Sigmoid colon (tissue), 4 donors: ENCODE results near the gene SUGP2.

Experiments
- POLR2A ChIP-seq, 2 donors: fragments of 450-650 bp; IDR thresholded peaks; one replicate each; pipeline ENCODE4 v1.6.1; 2016; ENCODE audit warnings: antibody characterized with exemption in 2 of 2, mild to moderate bottlenecking in 2 of 2, moderate library complexity in 2 of 2
- POLR2AphosphoS5 ChIP-seq, 4 donors: sonication (generic); formaldehyde crosslinking; IDR thresholded peaks; one replicate each; pipeline ENCODE4 v1.6.1; 2017; ENCODE audit warnings: antibody characterized with exemption in 4 of 4
- TF ChIP-seq, protein P1 (sequence below), 4 experiments: fragments of 450-650 bp in 3 of 4; fragments of 200-600 bp in 1 of 4; IDR thresholded peaks; one replicate each; pipeline ENCODE4 v1.5.1; 2016 to 2019; ENCODE audit warnings: antibody characterized with exemption in 4 of 4, mild to moderate bottlenecking in 3 of 4, moderate library complexity in 2 of 4

DNA sequence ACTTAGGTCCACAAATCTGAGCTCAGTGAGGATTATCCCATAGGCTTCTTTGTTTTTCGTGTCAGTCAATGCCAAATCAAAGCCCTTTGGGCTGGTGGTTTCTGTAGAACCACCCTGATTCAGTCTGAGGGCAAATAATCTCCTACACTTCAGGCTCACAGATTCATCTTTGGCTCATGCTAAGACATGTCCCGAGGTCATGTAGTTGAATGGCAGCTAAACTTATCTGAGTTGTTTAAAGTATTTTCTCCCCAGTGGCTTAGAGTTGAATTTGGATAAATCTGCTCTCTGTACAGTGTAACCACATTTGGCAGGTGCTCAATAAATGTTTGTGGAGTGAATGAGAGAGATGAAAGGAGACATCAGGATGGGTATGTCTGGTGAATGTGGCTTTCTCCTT, 17.4 kb upstream of the SUGP2 start:
- TF ChIP-seq, protein P1, sequence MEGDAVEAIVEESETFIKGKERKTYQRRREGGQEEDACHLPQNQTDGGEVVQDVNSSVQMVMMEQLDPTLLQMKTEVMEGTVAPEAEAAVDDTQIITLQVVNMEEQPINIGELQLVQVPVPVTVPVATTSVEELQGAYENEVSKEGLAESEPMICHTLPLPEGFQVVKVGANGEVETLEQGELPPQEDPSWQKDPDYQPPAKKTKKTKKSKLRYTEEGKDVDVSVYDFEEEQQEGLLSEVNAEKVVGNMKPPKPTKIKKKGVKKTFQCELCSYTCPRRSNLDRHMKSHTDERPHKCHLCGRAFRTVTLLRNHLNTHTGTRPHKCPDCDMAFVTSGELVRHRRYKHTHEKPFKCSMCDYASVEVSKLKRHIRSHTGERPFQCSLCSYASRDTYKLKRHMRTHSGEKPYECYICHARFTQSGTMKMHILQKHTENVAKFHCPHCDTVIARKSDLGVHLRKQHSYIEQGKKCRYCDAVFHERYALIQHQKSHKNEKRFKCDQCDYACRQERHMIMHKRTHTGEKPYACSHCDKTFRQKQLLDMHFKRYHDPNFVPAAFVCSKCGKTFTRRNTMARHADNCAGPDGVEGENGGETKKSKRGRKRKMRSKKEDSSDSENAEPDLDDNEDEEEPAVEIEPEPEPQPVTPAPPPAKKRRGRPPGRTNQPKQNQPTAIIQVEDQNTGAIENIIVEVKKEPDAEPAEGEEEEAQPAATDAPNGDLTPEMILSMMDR (IDR thresholded peaks at IDR 0.05), result no peak
- TF ChIP-seq POLR2A (IDR thresholded peaks at IDR 0.05), result no peak
- TF ChIP-seq POLR2AphosphoS5 (IDR thresholded peaks at IDR 0.05), result no peak
